Endothelial cell of umbilical vein (primary cell): ENCODE results near the gene CENPP. TPM values are rescaled to one million over a fixed set of nuclear protein-coding genes. Genes with fewer than 3 reads are reported as not detected.

ENCODE experiments used
- BruUV-seq: library from RNA; stranded (reverse); fragments of 400-500 nt; replicated peaks from 2 replicates; lab custom pipeline; 2021; lab: Mats Ljungman, UMichigan
- CTCF ChIA-PET: fragments of 300-600, 350-600 bp; sonication (Branson Sonifier 250); formaldehyde crosslinking; loops from one replicate; lab custom pipeline; 2021; ENCODE audit warnings: antibody characterized with exemption, inconsistent platforms; lab: Charles Lee
- POLR2A ChIA-PET: fragments of 300-600, 350-600 bp; sonication (Branson Sonifier 250); formaldehyde crosslinking; loops from one replicate; lab custom pipeline; 2021; ENCODE audit warnings: antibody characterized with exemption, inconsistent platforms; lab: Charles Lee
- DNase-seq: peaks from one replicate; pipeline ENCODE4 v3.0.0-alpha.2; 2011; ENCODE audit warnings: low read depth, low spot score
- FAIRE-seq: peaks from 2 replicates; lab custom pipeline; 2011; peaks lifted over from hg19 to GRCh38; lab: Jason Lieb, UNC
- H2AFZ ChIP-seq: 2 replicates; pipeline ENCODE4 v1.6.0; 2012; ENCODE audit warnings: low read depth, low read length, control low read depth, inconsistent platforms
- H3K27ac ChIP-seq: 2 replicates; pipeline ENCODE4 v1.5.1; 2011; ENCODE audit warnings: low read depth, mild to moderate bottlenecking, control low read depth, low read length, moderate library complexity; ENCODE audit not compliant: insufficient read depth
- H3K27me3 ChIP-seq, 2 experiments: 2 replicates each; pipeline versions ENCODE4 v1.6.0 to v1.6.1; 2011; ENCODE audit warnings: low read length in 2 of 2, mixed read lengths in 1 of 2; ENCODE audit not compliant: control insufficient read depth in 2 of 2, insufficient read depth in 2 of 2
- H3K36me3 ChIP-seq, 2 experiments: 2 replicates in 1 of 2; 3 replicates in 1 of 2; pipeline ENCODE4 v1.5.1; 2011; ENCODE audit warnings: low read length in 2 of 2, mild to moderate bottlenecking in 1 of 2, moderate library complexity in 1 of 2; ENCODE audit not compliant: control insufficient read depth in 2 of 2, insufficient read depth in 2 of 2; ENCODE audit errors: extremely low read depth in 1 of 2
- H3K4me1 ChIP-seq: 3 replicates; pipeline ENCODE4 v1.5.1; 2011; ENCODE audit warnings: mild to moderate bottlenecking, low read length; ENCODE audit not compliant: control insufficient read depth, insufficient read depth; ENCODE audit errors: extremely low read depth
- H3K4me2 ChIP-seq: 2 replicates; pipeline ENCODE4 v1.6.1; 2011; ENCODE audit warnings: low read length, control low read depth, mixed read lengths; ENCODE audit not compliant: insufficient read depth
- H3K4me3 ChIP-seq, 3 experiments: fragments of 200-600 bp in 1 of 3; sonication (generic), shearing (Covaris generic) in 1 of 3; replicated peaks in 1 of 3; 2 replicates each; pipeline ENCODE4 v1.5.1; 2011 to 2016; ENCODE audit warnings: control low read depth in 3 of 3, low read length in 3 of 3, mild to moderate bottlenecking in 2 of 3, inconsistent platforms in 1 of 3, low read depth in 1 of 3, moderate library complexity in 1 of 3; ENCODE audit not compliant: insufficient read depth in 1 of 3
- H3K79me2 ChIP-seq: 2 replicates; pipeline ENCODE4 v1.6.0; 2012; ENCODE audit warnings: low read length, inconsistent platforms; ENCODE audit not compliant: control insufficient read depth, insufficient read depth
- H3K9ac ChIP-seq: replicated peaks from 2 replicates; pipeline ENCODE3; 2011; ENCODE audit warnings: low read length, control low read depth; ENCODE audit not compliant: insufficient read depth; ENCODE audit errors: extremely low read depth
- H3K9me1 ChIP-seq: replicated peaks from 3 replicates; pipeline ENCODE4 v1.6.0; 2011; ENCODE audit warnings: mild to moderate bottlenecking, low read length; ENCODE audit not compliant: control insufficient read depth, insufficient read depth; ENCODE audit errors: extremely low read depth
- H3K9me3 ChIP-seq: replicated peaks from 2 replicates; pipeline ENCODE4 v1.5.1; 2012; ENCODE audit warnings: low read length, inconsistent platforms; ENCODE audit not compliant: control insufficient read depth, insufficient read depth
- H4K20me1 ChIP-seq: replicated peaks from 2 replicates; pipeline ENCODE3; 2011; ENCODE audit warnings: mild to moderate bottlenecking, low read length; ENCODE audit not compliant: control insufficient read depth, insufficient read depth; ENCODE audit errors: extremely low read depth
- CTCF ChIP-seq, 2 donors: IDR thresholded peaks; 1 replicate in 1 of 2; 2 replicates in 1 of 2; pipeline ENCODE4 v1.5.1; 2011; ENCODE audit warnings: low read length in 2 of 2, mild to moderate bottlenecking in 2 of 2, moderate library complexity in 2 of 2, control low read depth in 1 of 2, inconsistent platforms in 1 of 2, low read depth in 1 of 2; ENCODE audit not compliant: insufficient read depth in 1 of 2; ENCODE audit errors: extremely low read depth in 1 of 2
- EZH2 ChIP-seq: IDR thresholded peaks from 2 replicates; pipeline ENCODE4 v1.6.1; 2012; ENCODE audit warnings: borderline replicate concordance, low read depth, mild to moderate bottlenecking, moderate library complexity, low read length, inconsistent platforms; ENCODE audit not compliant: severe bottlenecking
- FOS ChIP-seq: IDR thresholded peaks from 2 replicates; pipeline ENCODE4 v1.6.1; 2011; ENCODE audit warnings: mild to moderate bottlenecking, low read length, moderate library complexity, borderline replicate concordance; ENCODE audit not compliant: insufficient read depth
- GATA2 ChIP-seq: IDR thresholded peaks from 2 replicates; pipeline ENCODE4 v1.7.0; 2011; ENCODE audit warnings: low read depth, mild to moderate bottlenecking, moderate library complexity, mixed read lengths, low read length; ENCODE audit not compliant: insufficient read length, insufficient read depth
- JUN ChIP-seq: IDR thresholded peaks from 2 replicates; pipeline ENCODE4 v1.6.1; 2011; ENCODE audit warnings: borderline replicate concordance, low read depth; ENCODE audit not compliant: insufficient read length, insufficient read depth
- MYC ChIP-seq: IDR thresholded peaks from one replicate; pipeline ENCODE4 v1.6.1; 2011; ENCODE audit warnings: mild to moderate bottlenecking, low read depth, low read length
- POLR2A ChIP-seq: IDR thresholded peaks from 2 replicates; pipeline ENCODE4 v1.6.1; 2012; ENCODE audit warnings: low read depth, mild to moderate bottlenecking, control low read depth, low read length
- POLR2AphosphoS5 ChIP-seq: IDR thresholded peaks from 2 replicates; pipeline ENCODE4 v1.6.1; 2012; ENCODE audit warnings: low read depth, mild to moderate bottlenecking, control low read depth, low read length, moderate library complexity; ENCODE audit not compliant: insufficient read depth
- dilution Hi-C: fragments of 300-500 bp; cut with MboI; formaldehyde crosslinking; loops from one replicate; pipeline ENCODE4 v1.15.0; 2019; ENCODE audit warnings: low sequenced_read_pairs; ENCODE audit not compliant: extremely low pct_ligation_motif_present
- intact Hi-C: fragments of 100-400 bp; cut with micrococcal nuclease; formaldehyde crosslinking; loops from one replicate; pipeline ENCODE4 v1.10.0; 2022
- polyA plus RNA-seq, 4 experiments: library from polyadenylated mRNA; depleted of rRNA in 3 of 4; stranded (reverse) in 3 of 4; unstranded in 1 of 4; fragments of >200 nt; gene quantifications; 2 replicates each; pipeline versions ENCODE4 v1.2.1 to v1.2.3, GENCODE V29; 2011 to 2012; ENCODE audit warnings: missing spikeins in 1 of 4
- total RNA-seq: library from RNA; stranded (reverse); gene quantifications from 2 replicates; pipeline ENCODE4 v1.2.3, GENCODE V29; 2021
- TF ChIP-seq, protein P1 (sequence below): IDR thresholded peaks from 2 replicates; pipeline ENCODE4 v1.6.1; 2011; ENCODE audit not compliant: insufficient read depth, insufficient read length

CENPP gene
- total and polyA plus RNA-seq, 2 donors (not counting 3 experiments of a cell fraction or from before 2014, with no cell fraction given) = 1.2 to 12.0 TPM

DNA sequence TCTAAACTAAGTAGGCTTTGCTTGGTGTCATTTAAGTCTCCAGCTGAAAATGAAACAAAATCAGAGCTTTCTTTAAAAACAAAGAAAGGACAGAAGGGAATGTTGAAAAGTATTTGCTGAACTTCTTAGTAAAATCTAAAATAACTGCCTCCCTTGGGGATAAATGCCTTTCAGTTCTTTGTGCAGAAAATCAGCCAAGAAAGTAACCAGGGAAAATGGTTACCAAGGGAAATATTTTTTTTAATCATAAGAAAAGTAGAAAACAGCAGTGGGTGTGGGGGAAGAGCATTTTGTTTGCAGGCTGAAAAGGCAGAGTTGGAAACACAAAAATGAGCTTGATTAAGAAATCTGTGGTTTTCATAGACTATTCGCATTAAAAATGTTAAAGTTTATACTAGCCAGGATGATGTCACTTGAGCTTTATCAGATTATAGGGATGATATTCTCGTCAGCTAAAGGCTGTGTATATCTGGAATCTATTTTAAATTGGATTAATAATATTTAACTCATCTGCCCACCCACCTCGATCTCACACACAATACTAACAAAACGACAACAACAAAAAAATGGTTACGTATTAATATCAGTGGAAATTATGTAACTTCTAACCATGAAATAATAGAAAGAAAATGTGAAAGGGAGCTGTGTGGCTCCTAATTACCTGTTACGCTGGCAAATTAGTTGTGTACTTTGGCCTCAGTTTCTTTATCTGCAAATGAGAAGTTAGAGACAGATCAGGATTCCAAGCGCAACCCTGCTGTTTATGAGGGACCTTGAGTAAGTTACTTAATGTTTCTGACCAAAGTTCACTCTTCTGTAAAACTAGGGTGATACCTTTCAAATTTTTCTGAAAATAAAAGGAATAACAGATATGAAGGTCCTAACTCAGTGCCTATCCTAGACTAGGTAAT lies 210.4 kb downstream of the CENPP start, which contains the start of gene ECM2:
Gene ECM2, minus strand, starts transcription at position 51 of the 911 bp plus-strand sequence. CDS start 13,124 bp downstream, outside the sequence.
- Histone ChIP-seq H3K79me2 (no peaks in the 10 kb centered on the region), H3K27me3 (no peaks in the 10 kb centered on the region), H2AFZ (no peak within 1 kb of the TSS), H4K20me1 (no peaks in the 10 kb centered on the region), H3K4me3 (no peak within 1 kb of the TSS), H3K4me1 (no peaks in the 10 kb centered on the region), H3K36me3 (no peaks in the 10 kb centered on the region), H3K9me3 (no peaks in the 10 kb centered on the region), H3K9me1 (no peaks in the 10 kb centered on the region), H3K27ac (no peak within 1 kb of the TSS), H3K9ac (no peak within 1 kb of the TSS), H3K4me2 (peak within 1 kb of the TSS; percentile 11)
- intact Hi-C loops (no loop called here), dilution Hi-C loops (no loop called here)
- DNase-seq = peak; percentile 32
- ChIA-PET POLR2A (no interaction called here), CTCF (interaction anchor here (0.9 to 1.6 kb wide), 3 partner anchors 8 to 34 kb away, joined by 3 read pairs; no protein-coding TSS in a partner anchor)
- no peak for FAIRE-seq
- TF ChIP-seq EZH2 = no peak
- no peak for TF ChIP-seq JUN
- TF ChIP-seq MYC = no peak
- TF ChIP-seq CTCF (IDR thresholded peaks at IDR 0.05; ENCODE audit: extremely low read depth in 1 of 2, insufficient read depth in 1 of 2, low read depth in 1 of 2, low read length in 2 of 2) = no peak
- no peak for TF ChIP-seq POLR2AphosphoS5
- TF ChIP-seq POLR2A = no peak
- TF ChIP-seq GATA2 = no peak
- TF ChIP-seq, protein P1, sequence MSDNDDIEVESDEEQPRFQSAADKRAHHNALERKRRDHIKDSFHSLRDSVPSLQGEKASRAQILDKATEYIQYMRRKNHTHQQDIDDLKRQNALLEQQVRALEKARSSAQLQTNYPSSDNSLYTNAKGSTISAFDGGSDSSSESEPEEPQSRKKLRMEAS = no peak
- TF ChIP-seq FOS = no peak
- no TSS peak for BruUV-seq
